GM23248 (cell line): ENCODE data around the gene ZSWIM6.

Experiments
- EZH2 ChIP-seq: fragments of 200-600 bp; sonication (generic); IDR thresholded peaks from 2 replicates; pipeline ENCODE4 v1.6.1; 2018; ENCODE audit warnings: antibody characterized with exemption, mild to moderate bottlenecking; ENCODE audit not compliant: insufficient read depth, poor library complexity, severe bottlenecking
- EZH2phosphoT487 ChIP-seq: fragments of 200-600 bp; sonication (generic); IDR thresholded peaks from 2 replicates; pipeline ENCODE4 v1.6.1; 2018; ENCODE audit warnings: antibody characterized with exemption, moderate library complexity, mild to moderate bottlenecking, low read depth; ENCODE audit not compliant: insufficient read depth

DNA sequence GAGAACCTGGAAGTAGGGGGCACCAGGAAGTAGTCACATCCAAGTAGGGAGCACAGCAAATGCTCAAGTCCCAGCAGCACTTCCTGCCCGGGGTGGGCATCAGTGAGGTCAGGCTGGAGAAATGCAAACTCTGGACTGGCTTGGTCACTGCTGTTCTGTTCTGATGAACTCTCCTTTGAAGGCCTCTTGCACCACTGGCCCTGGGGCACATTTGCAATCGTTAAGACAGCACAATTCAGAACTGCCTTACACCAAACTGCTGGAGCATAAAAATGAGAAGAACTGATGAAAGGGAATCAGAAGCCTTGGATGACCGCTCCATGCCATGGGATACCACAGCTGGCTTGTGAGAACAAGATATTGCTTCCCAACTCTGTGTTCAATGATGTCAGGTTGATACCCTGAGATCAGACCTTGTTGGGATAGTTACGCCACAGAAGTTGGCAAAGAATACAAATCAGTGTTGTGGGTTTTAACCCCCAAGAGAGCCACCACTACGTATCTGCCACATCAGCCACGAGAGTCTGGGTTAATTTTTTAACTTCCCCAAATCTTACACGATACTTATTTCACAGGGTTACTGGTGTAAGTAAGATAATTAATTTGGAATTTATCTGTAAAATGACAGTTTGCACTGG is 42.3 kb upstream of the ZSWIM6 start:
- TF ChIP-seq EZH2 = no peak
- no peak for TF ChIP-seq EZH2phosphoT487
